ENCODE measurements around the gene ANKZF1. TPM values are rescaled to one million over a fixed set of nuclear protein-coding genes. Genes with fewer than 3 reads are reported as not detected.

Gene ANKZF1
- total RNA-seq, 1 donor from 2014 or later, result 64.3 TPM

- TF ChIP-seq, protein P1, sequence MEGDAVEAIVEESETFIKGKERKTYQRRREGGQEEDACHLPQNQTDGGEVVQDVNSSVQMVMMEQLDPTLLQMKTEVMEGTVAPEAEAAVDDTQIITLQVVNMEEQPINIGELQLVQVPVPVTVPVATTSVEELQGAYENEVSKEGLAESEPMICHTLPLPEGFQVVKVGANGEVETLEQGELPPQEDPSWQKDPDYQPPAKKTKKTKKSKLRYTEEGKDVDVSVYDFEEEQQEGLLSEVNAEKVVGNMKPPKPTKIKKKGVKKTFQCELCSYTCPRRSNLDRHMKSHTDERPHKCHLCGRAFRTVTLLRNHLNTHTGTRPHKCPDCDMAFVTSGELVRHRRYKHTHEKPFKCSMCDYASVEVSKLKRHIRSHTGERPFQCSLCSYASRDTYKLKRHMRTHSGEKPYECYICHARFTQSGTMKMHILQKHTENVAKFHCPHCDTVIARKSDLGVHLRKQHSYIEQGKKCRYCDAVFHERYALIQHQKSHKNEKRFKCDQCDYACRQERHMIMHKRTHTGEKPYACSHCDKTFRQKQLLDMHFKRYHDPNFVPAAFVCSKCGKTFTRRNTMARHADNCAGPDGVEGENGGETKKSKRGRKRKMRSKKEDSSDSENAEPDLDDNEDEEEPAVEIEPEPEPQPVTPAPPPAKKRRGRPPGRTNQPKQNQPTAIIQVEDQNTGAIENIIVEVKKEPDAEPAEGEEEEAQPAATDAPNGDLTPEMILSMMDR (IDR thresholded peaks at IDR 0.05; ENCODE audit: unreplicated experiment), result no peak
- H3K4me1 Mint-ChIP-seq (ENCODE audit: low read depth), result peaks cover 23% of the 10 kb centered on the region
- H3K4me3 Mint-ChIP-seq (ENCODE audit: low read depth), result peak overlapping the region; percentile 51
- peaks cover 29% of the 10 kb centered on the region for H3K27me3 Mint-ChIP-seq
- H3K9me3 Mint-ChIP-seq (ENCODE audit: low read depth), result no peaks in the 10 kb centered on the region
- H3K27ac Mint-ChIP-seq, result peak overlapping the region; percentile 97
- DNase-seq (ENCODE audit: low spot score, unreplicated experiment), result no peak
- H3K36me3 Mint-ChIP-seq (ENCODE audit: insufficient read depth), result no peaks in the 10 kb centered on the region
These were observed 19.2 kb downstream of the ANKZF1 start for GRCh38 chr2:219248845-219249202.

- Mint-ChIP-seq H3K27me3 (peaks cover 33% of the 10 kb centered on the region), H3K27ac (peak overlapping the region; percentile 97), H3K4me1 (ENCODE audit: low read depth) (peaks cover 22% of the 10 kb centered on the region), H3K9me3 (ENCODE audit: low read depth) (no peaks in the 10 kb centered on the region), H3K4me3 (ENCODE audit: low read depth) (peak overlapping the region; percentile 51), H3K36me3 (ENCODE audit: insufficient read depth) (no peaks in the 10 kb centered on the region)
- DNase-seq (ENCODE audit: low spot score, unreplicated experiment), result no peak
- TF ChIP-seq, protein P1 (IDR thresholded peaks at IDR 0.05; ENCODE audit: unreplicated experiment), result no peak
These were observed 19.8 kb downstream of the ANKZF1 start for GRCh38 chr2:219249203-219249980.

GRCh38 chr2:219250049-219250781 lies 20.6 kb downstream of the ANKZF1 start:
- Mint-ChIP-seq H3K27ac (peak overlapping the region; percentile 77), H3K4me3 (ENCODE audit: low read depth) (no peak overlapping the region), H3K36me3 (ENCODE audit: insufficient read depth) (no peaks in the 10 kb centered on the region), H3K4me1 (ENCODE audit: low read depth) (peaks cover 21% of the 10 kb centered on the region), H3K9me3 (ENCODE audit: low read depth) (no peaks in the 10 kb centered on the region), H3K27me3 (peaks cover 41% of the 10 kb centered on the region)
- DNase-seq (ENCODE audit: low spot score, unreplicated experiment), result no peak
- TF ChIP-seq, protein P1 (IDR thresholded peaks at IDR 0.05; ENCODE audit: unreplicated experiment), result no peak

DNA sequence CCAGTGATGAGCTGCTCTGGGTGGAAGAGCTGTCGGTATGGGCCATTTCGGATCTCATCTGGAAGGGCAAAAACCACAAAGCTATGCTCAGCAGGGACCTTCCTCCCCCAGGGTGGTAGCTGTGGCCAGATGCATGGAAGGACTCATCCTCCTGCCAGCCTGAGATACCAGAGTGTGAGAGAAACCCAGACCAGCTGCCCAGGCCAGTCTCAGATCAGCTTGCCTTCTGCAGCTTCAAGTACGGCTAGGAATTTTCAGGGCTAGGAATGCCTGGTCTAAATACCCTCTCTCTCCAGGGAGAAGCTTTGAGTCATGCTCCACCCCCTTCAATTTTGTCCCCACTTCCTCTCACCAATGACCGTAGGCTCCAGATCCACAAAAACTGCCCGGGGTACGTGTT lies 22.1 kb downstream of the ANKZF1 start:
- TF ChIP-seq, protein P1 (IDR thresholded peaks at IDR 0.05; ENCODE audit: unreplicated experiment), result no peak
- no peak for DNase-seq (ENCODE audit: low spot score, unreplicated experiment)
- Mint-ChIP-seq H3K9me3 (ENCODE audit: low read depth) (no peaks in the 10 kb centered on the region), H3K27me3 (peaks cover 55% of the 10 kb centered on the region), H3K4me3 (ENCODE audit: low read depth) (no peak overlapping the region), H3K4me1 (ENCODE audit: low read depth) (peaks cover 17% of the 10 kb centered on the region), H3K36me3 (ENCODE audit: insufficient read depth) (no peaks in the 10 kb centered on the region), H3K27ac (no peak overlapping the region)

- TF ChIP-seq, protein P1 (IDR thresholded peaks at IDR 0.05; ENCODE audit: unreplicated experiment), result no peak
- Mint-ChIP-seq H3K9me3 (ENCODE audit: low read depth) (no peaks in the 10 kb centered on the region), H3K27me3 (peaks cover 56% of the 10 kb centered on the region)
These were observed 22.5 kb downstream of the ANKZF1 start for GRCh38 chr2:219252084-219252483.

More at GRCh38 chr2:219252084-219252483, 22.5 kb downstream of the ANKZF1 start:
- Mint-ChIP-seq H3K4me3 (ENCODE audit: low read depth) (no peak overlapping the region), H3K4me1 (ENCODE audit: low read depth) (peaks cover 17% of the 10 kb centered on the region), H3K36me3 (ENCODE audit: insufficient read depth) (no peaks in the 10 kb centered on the region), H3K27ac (no peak overlapping the region)
- DNase-seq (ENCODE audit: low spot score, unreplicated experiment), result no peak

Data from progenitor cell of endocrine pancreas (in vitro differentiated cells).